C4-2B (cell line): ENCODE results near the gene AK9.
"Not testable (repeated sequence)": the region's sequence is repeated elsewhere in the genome, so short reads cannot be mapped to it uniquely, and the experiment has no call there.

Experiments
- H3K27ac ChIP-seq: fragments of 450-650 bp; 2 replicates; pipeline ENCODE4 v1.5.1; 2017
- ZFX ChIP-seq: fragments of 450-650 bp; IDR thresholded peaks from 2 replicates; pipeline ENCODE4 v1.6.1; 2017
- TF ChIP-seq, protein P1 (sequence below): fragments of 450-650 bp; conservative IDR thresholded peaks from 2 replicates; pipeline ENCODE4 v1.5.1; 2017; ENCODE audit warnings: mild to moderate bottlenecking

The AK9 gene

DNA sequence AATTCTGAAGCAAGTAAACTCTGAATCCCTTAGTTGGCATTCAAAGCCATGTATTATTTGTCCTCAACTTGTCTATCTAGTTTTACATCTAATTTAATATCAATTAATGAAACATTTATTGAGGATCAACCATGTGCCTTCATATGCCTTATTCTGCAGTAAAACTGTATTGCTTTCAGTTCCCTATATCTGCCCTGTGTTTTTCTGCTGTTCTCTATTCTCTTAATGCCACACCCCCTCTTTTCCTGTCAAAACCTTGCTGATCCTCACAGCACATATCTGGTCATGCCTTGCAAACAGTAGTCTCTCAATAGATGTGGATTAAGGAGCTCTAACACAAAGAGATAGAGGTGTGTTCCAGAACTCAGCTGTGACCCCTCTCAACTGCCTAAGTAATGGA, 2.1 kb upstream of the AK9 start:
- H3K27ac ChIP-seq = no peak overlapping the region
- TF ChIP-seq ZFX = no peak
- TF ChIP-seq, protein P1, sequence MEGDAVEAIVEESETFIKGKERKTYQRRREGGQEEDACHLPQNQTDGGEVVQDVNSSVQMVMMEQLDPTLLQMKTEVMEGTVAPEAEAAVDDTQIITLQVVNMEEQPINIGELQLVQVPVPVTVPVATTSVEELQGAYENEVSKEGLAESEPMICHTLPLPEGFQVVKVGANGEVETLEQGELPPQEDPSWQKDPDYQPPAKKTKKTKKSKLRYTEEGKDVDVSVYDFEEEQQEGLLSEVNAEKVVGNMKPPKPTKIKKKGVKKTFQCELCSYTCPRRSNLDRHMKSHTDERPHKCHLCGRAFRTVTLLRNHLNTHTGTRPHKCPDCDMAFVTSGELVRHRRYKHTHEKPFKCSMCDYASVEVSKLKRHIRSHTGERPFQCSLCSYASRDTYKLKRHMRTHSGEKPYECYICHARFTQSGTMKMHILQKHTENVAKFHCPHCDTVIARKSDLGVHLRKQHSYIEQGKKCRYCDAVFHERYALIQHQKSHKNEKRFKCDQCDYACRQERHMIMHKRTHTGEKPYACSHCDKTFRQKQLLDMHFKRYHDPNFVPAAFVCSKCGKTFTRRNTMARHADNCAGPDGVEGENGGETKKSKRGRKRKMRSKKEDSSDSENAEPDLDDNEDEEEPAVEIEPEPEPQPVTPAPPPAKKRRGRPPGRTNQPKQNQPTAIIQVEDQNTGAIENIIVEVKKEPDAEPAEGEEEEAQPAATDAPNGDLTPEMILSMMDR = no peak

DNA sequence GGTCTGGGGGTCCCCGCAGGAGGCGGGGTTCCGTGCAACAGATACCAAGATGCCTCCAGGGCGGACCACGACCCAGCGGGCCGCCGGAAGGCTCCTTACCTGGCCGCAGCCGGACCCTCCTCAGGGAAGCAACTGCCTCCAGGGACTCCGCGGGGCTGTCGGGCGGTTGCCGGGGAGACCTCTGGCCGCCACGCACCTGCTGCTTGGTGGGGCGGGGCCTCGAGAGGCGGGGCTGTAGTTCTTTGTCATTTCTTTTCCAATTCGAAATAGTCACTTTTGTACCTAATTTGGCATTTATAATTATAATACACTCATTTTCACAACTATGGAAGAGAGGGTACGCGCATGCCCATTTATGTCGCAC, 647 bp downstream of the AK9 start:
- no peak for TF ChIP-seq ZFX
- TF ChIP-seq, protein P1 = no peak
- peak overlapping the region; percentile 71 for H3K27ac ChIP-seq

DNA sequence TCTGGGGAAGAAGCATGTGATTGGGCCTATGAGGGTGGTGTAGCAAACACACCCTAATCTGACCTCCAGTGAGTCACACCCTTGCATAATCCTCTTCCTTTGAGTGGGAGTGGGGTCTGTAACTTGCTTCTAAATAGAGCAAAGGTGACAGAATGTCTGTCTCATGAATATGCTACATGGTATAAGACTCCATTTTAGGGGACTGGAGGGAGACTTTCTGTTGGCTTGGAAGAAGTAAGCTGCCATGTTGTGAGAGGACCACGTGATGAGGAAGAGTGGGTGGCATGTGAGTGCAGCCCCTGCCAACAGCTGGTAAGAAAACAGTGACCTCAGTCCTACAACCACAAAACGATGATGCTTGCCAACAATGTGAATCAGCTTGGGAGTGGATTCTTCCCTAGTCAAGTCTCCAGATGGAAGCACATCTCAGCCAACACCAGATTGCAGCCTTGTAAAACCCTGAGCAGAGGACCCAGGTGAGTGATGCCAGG, 3.7 kb downstream of the AK9 start:
- H3K27ac ChIP-seq = no peak overlapping the region
- no peak for TF ChIP-seq ZFX
- TF ChIP-seq, protein P1 = no peak

DNA sequence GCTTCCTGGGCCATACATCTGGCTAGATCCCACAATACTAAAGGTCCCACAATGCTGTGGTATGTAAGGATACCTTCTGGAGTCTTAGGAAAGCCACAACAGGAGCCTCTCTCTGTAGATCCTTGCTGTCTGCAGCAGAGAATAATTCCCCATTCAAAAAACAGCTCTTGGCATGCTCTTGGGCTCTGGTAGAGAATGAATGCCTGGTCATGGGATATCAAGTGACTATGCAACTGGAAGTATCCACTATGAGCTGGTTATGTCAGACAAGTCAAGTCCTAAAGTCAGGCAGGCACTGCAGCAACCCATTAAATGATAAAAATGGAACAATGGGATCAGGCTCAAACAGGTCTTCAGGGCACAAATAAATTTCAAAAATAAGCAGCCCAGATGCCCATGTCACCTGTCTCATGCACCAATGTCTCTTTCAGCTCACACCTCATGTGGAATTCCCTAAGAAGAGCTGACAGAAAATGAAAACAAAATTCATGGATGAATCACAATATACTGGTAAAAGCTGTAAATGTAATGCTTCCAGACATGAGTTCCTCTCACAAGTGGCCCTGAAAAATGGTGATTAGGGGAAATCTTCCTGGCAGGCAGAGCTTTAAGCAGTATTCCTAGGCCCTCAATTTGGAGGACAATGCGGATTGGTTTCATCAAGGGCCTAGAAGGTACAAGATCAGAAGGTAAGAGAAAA, 4.3 kb downstream of the AK9 start:
- no peak overlapping the region for H3K27ac ChIP-seq
- TF ChIP-seq ZFX = no peak
- TF ChIP-seq, protein P1 = no peak

DNA sequence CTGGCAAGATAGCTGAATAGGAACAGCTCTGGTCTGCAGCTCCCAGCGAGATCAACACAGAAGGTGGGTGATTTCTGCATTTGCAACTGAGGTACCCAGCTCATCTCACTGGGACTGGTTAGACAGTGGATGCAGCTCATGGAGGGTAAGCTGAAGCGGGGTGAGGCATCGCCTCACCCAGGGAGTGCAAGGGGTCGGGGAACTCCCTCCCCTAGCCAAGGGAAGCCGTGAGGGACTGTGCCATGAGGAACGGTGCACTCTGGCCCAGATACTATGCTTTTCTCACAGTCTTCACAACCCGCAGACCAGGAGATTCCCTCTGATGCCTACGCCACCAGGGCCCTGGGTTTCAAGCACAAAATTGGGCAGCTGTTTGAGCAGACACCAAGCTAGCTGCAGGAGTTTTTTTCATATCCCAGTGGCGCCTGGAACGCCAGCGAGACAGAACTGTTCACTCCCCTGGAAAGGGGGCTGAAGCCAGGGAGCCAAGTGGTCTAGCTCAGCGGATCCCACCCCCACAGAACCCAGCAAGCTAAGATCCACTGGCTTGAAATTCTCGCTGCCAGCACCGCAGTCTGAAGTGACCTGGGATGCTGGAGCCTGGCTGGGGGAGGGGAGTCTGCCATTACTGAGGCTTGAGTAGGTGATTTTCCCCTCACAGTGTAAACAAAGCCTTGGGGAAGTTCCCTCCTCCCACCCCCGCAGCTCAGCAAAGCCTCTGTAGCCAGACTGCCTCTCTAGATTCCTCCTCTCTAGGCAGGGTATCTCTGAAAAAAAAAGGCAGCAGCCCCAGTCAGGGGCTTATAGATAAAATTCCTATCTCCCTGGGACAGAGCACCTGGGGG, 12.1 kb downstream of the AK9 start:
- H3K27ac ChIP-seq = not testable (repeated sequence)

DNA sequence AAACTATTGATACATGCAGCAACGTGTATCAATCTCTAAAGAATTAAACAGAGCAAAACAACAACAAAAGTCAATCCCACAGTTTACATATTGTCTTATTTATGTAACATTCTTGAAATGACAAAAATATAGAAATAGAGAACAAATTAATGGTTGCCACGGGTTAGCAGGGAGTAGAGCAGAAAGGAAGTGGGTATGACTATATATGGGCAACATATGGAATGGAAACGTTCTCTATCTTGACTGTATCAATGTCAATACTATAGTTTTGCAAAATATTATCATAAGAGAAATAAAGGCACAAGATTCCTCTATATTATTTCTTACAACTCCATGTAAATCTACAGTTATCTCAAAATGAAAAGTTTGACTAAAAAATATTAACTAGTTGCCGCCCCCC, 12.8 kb downstream of the AK9 start:
- no peak overlapping the region for H3K27ac ChIP-seq
- TF ChIP-seq ZFX = no peak

DNA sequence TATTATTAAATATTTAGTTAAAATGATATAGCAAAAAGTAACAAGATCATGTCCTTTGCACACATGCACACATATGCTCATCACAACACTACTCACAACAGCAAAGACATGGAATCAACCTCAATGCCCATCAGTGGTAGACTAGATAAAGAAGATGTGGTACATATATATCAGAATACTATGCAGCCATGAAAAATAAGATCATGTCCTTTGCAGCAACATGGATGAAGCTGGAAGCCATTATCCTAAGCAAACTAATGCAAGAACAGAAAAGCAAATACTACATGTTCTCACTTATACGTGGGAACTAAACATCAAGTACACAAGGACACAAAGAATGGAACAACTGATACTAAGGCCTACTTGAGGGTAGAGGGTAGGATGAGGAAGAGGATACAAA, 14.3 kb downstream of the AK9 start:
- TF ChIP-seq ZFX = no peak
- TF ChIP-seq, protein P1 = no peak
- H3K27ac ChIP-seq = no peak overlapping the region

DNA sequence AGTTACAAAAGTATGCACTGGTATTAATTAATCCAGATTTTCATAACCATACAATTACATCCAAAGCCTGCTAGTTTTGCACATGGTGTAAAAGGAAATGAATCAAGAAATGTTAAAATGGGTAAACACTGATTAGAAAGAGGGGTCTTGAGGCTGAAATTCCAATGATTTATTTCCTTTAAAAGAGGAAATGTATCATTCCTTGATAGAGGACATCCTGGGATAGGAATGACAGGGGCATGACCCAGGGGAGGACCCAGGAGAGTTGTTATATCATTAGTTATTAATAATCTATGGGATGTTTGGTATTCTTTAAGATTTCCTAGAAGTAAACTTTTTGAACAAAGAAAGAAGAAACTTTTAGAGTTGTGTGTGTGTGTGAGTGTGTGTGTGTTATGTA, 18.2 kb downstream of the AK9 start:
- no peak for TF ChIP-seq ZFX
- TF ChIP-seq, protein P1 = no peak
- no peak overlapping the region for H3K27ac ChIP-seq
